Measurements from ENCODE around the gene RELA.

The RELA gene

GRCh38 chr11:65621460-65621859 is 41.3 kb downstream of the RELA start:
- TF ChIP-seq ZFX (IDR thresholded peaks at IDR 0.05) = no peak
- H3K27ac ChIP-seq = no peak overlapping the region

- TF ChIP-seq CTCF (conservative IDR thresholded peaks at IDR 0.05) (no peak), ZFX (IDR thresholded peaks at IDR 0.05) (no peak)
- no peak overlapping the region for H3K27ac ChIP-seq
These were observed 42.0 kb downstream of the RELA start for GRCh38 chr11:65620666-65621065.

- no peak overlapping the region for H3K27ac ChIP-seq
- TF ChIP-seq ZFX (IDR thresholded peaks at IDR 0.05) (no peak), CTCF (conservative IDR thresholded peaks at IDR 0.05) (no peak)
These were observed 43.3 kb downstream of the RELA start for GRCh38 chr11:65619281-65619928.

GRCh38 chr11:65618763-65619162 is 44.0 kb downstream of the RELA start:
- no peak for TF ChIP-seq ZFX (IDR thresholded peaks at IDR 0.05)
- no peak for TF ChIP-seq CTCF (conservative IDR thresholded peaks at IDR 0.05)
- no peak overlapping the region for H3K27ac ChIP-seq

- no peak overlapping the region for H3K27ac ChIP-seq
- TF ChIP-seq CTCF (conservative IDR thresholded peaks at IDR 0.05) (no peak), ZFX (IDR thresholded peaks at IDR 0.05) (no peak)
These were observed 44.5 kb downstream of the RELA start for GRCh38 chr11:65617990-65618751.

- H3K27ac ChIP-seq = peak overlapping the region; percentile 94
These were observed 45.4 kb downstream of the RELA start for GRCh38 chr11:65617136-65617850.

GRCh38 chr11:65616575-65617001 is 46.1 kb downstream of the RELA start:
- H3K27ac ChIP-seq = peak overlapping the region; percentile 94

More at GRCh38 chr11:65617136-65617850, 45.4 kb downstream of the RELA start:
- TF ChIP-seq CTCF (conservative IDR thresholded peaks at IDR 0.05) (no peak), ZFX (IDR thresholded peaks at IDR 0.05) (no peak)

More at GRCh38 chr11:65616575-65617001, 46.1 kb downstream of the RELA start:
- TF ChIP-seq CTCF (conservative IDR thresholded peaks at IDR 0.05) (no peak), ZFX (IDR thresholded peaks at IDR 0.05) (no peak)

All from C4-2B (cell line).